Hepatocyte (in vitro differentiated cells): ENCODE data around the gene TMEM121B.

Experiments used
- EZH2 ChIP-seq: fragments of 200-600 bp; sonication (generic); IDR thresholded peaks from 2 replicates; pipeline ENCODE4 v1.6.1; 2016; ENCODE audit warnings: antibody characterized with exemption, mild to moderate bottlenecking, borderline replicate concordance
- TF ChIP-seq, protein P1 (sequence below): fragments of 200-600 bp; sonication (generic); IDR thresholded peaks from 2 replicates; pipeline ENCODE4 v1.5.1; 2016; ENCODE audit warnings: antibody characterized with exemption, mild to moderate bottlenecking; ENCODE audit not compliant: poor library complexity

DNA sequence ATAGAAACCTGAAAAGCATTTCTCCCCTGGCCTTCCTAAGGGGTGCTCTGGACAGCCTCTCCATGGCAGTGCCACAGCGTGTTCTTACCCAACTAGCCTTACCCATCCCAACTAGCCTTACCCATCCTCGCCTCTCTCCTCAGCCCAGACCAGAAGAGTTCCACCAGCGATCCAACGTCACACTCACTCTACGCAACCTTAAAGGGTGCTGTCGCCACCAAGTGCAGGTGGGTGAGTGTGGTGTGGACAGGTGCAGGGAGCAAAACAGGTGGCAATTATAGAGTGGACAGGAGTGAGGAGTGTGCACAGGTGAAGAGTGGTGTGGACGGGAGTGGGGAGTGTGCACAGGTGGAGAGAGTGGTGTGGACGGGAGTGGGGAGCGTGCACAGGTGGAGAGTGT is 17.8 kb downstream of the TMEM121B start:
- TF ChIP-seq, protein P1, sequence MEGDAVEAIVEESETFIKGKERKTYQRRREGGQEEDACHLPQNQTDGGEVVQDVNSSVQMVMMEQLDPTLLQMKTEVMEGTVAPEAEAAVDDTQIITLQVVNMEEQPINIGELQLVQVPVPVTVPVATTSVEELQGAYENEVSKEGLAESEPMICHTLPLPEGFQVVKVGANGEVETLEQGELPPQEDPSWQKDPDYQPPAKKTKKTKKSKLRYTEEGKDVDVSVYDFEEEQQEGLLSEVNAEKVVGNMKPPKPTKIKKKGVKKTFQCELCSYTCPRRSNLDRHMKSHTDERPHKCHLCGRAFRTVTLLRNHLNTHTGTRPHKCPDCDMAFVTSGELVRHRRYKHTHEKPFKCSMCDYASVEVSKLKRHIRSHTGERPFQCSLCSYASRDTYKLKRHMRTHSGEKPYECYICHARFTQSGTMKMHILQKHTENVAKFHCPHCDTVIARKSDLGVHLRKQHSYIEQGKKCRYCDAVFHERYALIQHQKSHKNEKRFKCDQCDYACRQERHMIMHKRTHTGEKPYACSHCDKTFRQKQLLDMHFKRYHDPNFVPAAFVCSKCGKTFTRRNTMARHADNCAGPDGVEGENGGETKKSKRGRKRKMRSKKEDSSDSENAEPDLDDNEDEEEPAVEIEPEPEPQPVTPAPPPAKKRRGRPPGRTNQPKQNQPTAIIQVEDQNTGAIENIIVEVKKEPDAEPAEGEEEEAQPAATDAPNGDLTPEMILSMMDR = no peak
- no peak for TF ChIP-seq EZH2
